ENCODE data around the gene SLC5A5.
A peak's percentile ranks its signal among the peaks of the same experiment; 100 is the strongest.

SLC5A5 gene

DNA sequence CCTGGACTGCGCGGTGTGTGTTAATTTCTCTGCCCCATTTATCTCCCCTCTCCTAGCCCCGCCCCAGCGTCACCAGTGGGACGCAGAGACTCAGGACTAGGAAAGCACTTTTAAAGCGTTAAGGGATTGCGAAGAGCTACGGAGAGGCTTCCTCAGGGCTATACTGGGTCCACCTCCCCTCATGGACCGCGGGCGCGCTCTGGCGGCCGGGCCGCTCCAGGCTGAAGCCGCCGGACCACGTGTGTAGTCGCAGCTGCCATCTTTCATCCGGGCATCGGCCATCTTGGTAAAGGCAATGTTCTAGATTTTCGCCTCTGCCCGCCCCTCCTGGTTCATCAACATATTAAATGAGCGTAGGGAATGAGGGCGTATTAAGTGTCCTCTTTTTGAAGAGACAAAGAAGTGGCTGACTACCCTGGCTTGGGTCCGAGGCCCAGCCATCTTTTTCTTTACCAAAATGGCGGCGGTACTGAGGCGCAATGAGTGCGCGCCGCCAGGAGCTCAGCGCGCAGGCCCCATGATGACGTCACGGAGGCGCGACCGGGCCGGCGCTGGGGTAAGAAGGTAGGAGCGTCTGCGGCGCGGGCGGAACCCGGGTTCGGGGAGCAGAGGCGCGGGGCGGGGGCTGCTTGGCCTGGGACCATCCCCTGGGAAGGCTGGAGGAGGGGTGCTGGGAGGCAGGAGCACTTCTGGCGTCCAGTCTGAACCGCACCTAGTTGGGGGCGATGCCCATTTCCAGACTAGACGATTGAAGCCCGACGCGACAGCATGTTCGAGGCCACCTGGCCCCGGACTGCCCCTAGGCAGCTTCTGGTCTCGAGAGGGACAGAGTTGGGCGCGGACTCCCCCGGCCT, 61.0 kb downstream of the SLC5A5 start, which contains the start of gene CCDC124 (continued):
- TF ChIP-seq, protein P1, sequence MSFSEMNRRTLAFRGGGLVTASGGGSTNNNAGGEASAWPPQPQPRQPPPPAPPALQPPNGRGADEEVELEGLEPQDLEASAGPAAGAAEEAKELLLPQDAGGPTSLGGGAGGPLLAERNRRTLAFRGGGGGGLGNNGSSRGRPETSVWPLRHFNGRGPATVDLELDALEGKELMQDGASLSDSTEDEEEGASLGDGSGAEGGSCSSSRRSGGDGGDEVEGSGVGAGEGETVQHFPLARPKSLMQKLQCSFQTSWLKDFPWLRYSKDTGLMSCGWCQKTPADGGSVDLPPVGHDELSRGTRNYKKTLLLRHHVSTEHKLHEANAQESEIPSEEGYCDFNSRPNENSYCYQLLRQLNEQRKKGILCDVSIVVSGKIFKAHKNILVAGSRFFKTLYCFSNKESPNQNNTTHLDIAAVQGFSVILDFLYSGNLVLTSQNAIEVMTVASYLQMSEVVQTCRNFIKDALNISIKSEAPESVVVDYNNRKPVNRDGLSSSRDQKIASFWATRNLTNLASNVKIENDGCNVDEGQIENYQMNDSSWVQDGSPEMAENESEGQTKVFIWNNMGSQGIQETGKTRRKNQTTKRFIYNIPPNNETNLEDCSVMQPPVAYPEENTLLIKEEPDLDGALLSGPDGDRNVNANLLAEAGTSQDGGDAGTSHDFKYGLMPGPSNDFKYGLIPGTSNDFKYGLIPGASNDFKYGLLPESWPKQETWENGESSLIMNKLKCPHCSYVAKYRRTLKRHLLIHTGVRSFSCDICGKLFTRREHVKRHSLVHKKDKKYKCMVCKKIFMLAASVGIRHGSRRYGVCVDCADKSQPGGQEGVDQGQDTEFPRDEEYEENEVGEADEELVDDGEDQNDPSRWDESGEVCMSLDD (tag by site-specific recombination; IDR thresholded peaks at IDR 0.05) = peak; percentile 74
- TF ChIP-seq HIC1 (tag by site-specific recombination; IDR thresholded peaks at IDR 0.05) (peak; percentile 71), ZNF639 (tag by site-specific recombination; IDR thresholded peaks at IDR 0.05) (peak; percentile 98), ZNF19 (tag by site-specific recombination; IDR thresholded peaks at IDR 0.05; ENCODE audit: low read depth) (no peak), ZNF561 (tag by site-specific recombination; IDR thresholded peaks at IDR 0.05; ENCODE audit: borderline replicate concordance) (peak; percentile 49; the same call in 1 of the 2 replicates), ZNF350 (tag by site-specific recombination; IDR thresholded peaks at IDR 0.05) (no peak), YY2 (tag by site-specific recombination; IDR thresholded peaks at IDR 0.05) (peak; percentile 100), SCRT2 (tag by site-specific recombination; IDR thresholded peaks at IDR 0.05) (peak; percentile 43; the same call in 1 of the 2 replicates), ZNF830 (tag by site-specific recombination; IDR thresholded peaks at IDR 0.05; ENCODE audit: low read depth) (no peak), ZNF837 (tag by site-specific recombination; IDR thresholded peaks at IDR 0.05) (no peak), ZSCAN18 (tag by site-specific recombination; IDR thresholded peaks at IDR 0.05) (peak; percentile 57), ZNF155 (tag by site-specific recombination; IDR thresholded peaks at IDR 0.05) (no peak), ZFP69B (tag by site-specific recombination; IDR thresholded peaks at IDR 0.05) (peak; percentile 95), HOXD13 (CRISPR knock-in tag; IDR thresholded peaks at IDR 0.05; ENCODE audit: borderline replicate concordance) (no peak), ZNF366 (tag by site-specific recombination; conservative IDR thresholded peaks at IDR 0.05) (no peak), ZNF239 (tag by site-specific recombination; IDR thresholded peaks at IDR 0.05) (no peak)
- TF ChIP-seq, protein P2, sequence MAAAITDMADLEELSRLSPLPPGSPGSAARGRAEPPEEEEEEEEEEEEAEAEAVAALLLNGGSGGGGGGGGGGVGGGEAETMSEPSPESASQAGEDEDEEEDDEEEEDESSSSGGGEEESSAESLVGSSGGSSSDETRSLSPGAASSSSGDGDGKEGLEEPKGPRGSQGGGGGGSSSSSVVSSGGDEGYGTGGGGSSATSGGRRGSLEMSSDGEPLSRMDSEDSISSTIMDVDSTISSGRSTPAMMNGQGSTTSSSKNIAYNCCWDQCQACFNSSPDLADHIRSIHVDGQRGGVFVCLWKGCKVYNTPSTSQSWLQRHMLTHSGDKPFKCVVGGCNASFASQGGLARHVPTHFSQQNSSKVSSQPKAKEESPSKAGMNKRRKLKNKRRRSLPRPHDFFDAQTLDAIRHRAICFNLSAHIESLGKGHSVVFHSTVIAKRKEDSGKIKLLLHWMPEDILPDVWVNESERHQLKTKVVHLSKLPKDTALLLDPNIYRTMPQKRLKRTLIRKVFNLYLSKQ (tag by site-specific recombination; IDR thresholded peaks at IDR 0.05; ENCODE audit: borderline replicate concordance) = no peak
- TF ChIP-seq, protein P3, sequence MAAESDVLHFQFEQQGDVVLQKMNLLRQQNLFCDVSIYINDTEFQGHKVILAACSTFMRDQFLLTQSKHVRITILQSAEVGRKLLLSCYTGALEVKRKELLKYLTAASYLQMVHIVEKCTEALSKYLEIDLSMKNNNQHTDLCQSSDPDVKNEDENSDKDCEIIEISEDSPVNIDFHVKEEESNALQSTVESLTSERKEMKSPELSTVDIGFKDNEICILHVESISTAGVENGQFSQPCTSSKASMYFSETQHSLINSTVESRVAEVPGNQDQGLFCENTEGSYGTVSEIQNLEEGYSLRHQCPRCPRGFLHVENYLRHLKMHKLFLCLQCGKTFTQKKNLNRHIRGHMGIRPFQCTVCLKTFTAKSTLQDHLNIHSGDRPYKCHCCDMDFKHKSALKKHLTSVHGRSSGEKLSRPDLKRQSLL (tag by site-specific recombination; IDR thresholded peaks at IDR 0.05) = 0 out of 2 replicates have a peak, but pooled peaks have one; percentile 34
